ENCODE measurements around the gene ARID3C. TPM values are rescaled to one million over a fixed set of nuclear protein-coding genes. Genes with fewer than 3 reads are reported as not detected.
A peak's percentile ranks its signal among the peaks of the same experiment; 100 is the strongest.

Gene ARID3C
- total RNA-seq, 1 experiment from 2014 or later: not detected

GRCh38 chr9:34624475-34625185 is 4.2 kb downstream of the ARID3C start:
- no peaks in the 10 kb centered on the region for H3K4me1 ChIP-seq (replicated peaks; ENCODE audit: insufficient read depth)
- CTCF ChIA-PET: no interaction called here
- no peaks in the 10 kb centered on the region for H3K9me3 ChIP-seq (ENCODE audit: insufficient read depth, low read depth)
- intact Hi-C loops (cut with micrococcal nuclease; ENCODE audit: unreplicated experiment): no loop called here
- H3K79me2 ChIP-seq (ENCODE audit: low read depth): no peaks in the 10 kb centered on the region
- no peaks in the 10 kb centered on the region for H3K36me3 ChIP-seq (ENCODE audit: low read depth)
- no peaks in the 10 kb centered on the region for H3F3A ChIP-seq (ENCODE audit: insufficient read depth, low read depth)
- no peak overlapping the region for H3K27ac ChIP-seq
- BruUV-seq (replicated peaks): no TSS peak
- H4K20me1 ChIP-seq (ENCODE audit: insufficient read depth): no peaks in the 10 kb centered on the region
- H3K4me2 ChIP-seq: no peak overlapping the region
- no peak overlapping the region for H3K4me3 ChIP-seq
- TF ChIP-seq CTCF (conservative IDR thresholded peaks at IDR 0.05) (no peak), EZH2 (IDR thresholded peaks at IDR 0.05; ENCODE audit: low read depth) (no peak)
- H3K9me2 ChIP-seq (ENCODE audit: insufficient read depth): no peaks in the 10 kb centered on the region
- H3K27me3 ChIP-seq (ENCODE audit: insufficient read depth, low read depth): peaks cover 45% of the 10 kb centered on the region
- no peak overlapping the region for H2AFZ ChIP-seq
- POLR2A ChIA-PET (ENCODE audit: unreplicated experiment): no interaction called here
- no peak for DNase-seq

- Histone ChIP-seq H3K27me3 (ENCODE audit: insufficient read depth, low read depth) (peaks cover 39% of the 10 kb centered on the region), H4K20me1 (ENCODE audit: insufficient read depth) (no peaks in the 10 kb centered on the region), H2AFZ (no peak overlapping the region), H3K36me3 (ENCODE audit: low read depth) (no peaks in the 10 kb centered on the region), H3K79me2 (ENCODE audit: low read depth) (no peaks in the 10 kb centered on the region), H3K9me2 (ENCODE audit: insufficient read depth) (no peaks in the 10 kb centered on the region), H3K4me2 (no peak overlapping the region), H3K27ac (no peak overlapping the region), H3K4me1 (replicated peaks; ENCODE audit: insufficient read depth) (no peaks in the 10 kb centered on the region), H3F3A (ENCODE audit: insufficient read depth, low read depth) (no peaks in the 10 kb centered on the region), H3K9me3 (ENCODE audit: insufficient read depth, low read depth) (no peaks in the 10 kb centered on the region), H3K4me3 (no peak overlapping the region)
- TF ChIP-seq CTCF (conservative IDR thresholded peaks at IDR 0.05): no peak
- no peak for TF ChIP-seq EZH2 (IDR thresholded peaks at IDR 0.05; ENCODE audit: low read depth)
- ChIA-PET CTCF (no interaction called here), POLR2A (ENCODE audit: unreplicated experiment) (no interaction called here)
- no peak for DNase-seq
- BruUV-seq (replicated peaks): no TSS peak
- intact Hi-C loops (cut with micrococcal nuclease; ENCODE audit: unreplicated experiment): no loop called here
Measured at GRCh38 chr9:34623374-34624235, 5.3 kb downstream of the ARID3C start.

- Histone ChIP-seq H3K4me2 (peak within 1 kb of the TSS; percentile 93), H3K27me3 (ENCODE audit: insufficient read depth, low read depth) (peaks cover 8% of the 10 kb centered on the region; the same call in 1 of the 2 replicates), H3K79me2 (ENCODE audit: low read depth) (no peaks in the 10 kb centered on the region), H3K9me2 (ENCODE audit: insufficient read depth) (no peaks in the 10 kb centered on the region), H3K4me3 (peak within 1 kb of the TSS; percentile 89), H3K36me3 (ENCODE audit: low read depth) (no peaks in the 10 kb centered on the region), H3K9me3 (ENCODE audit: insufficient read depth, low read depth) (no peaks in the 10 kb centered on the region), H3F3A (ENCODE audit: insufficient read depth, low read depth) (no peaks in the 10 kb centered on the region), H2AFZ (peak within 1 kb of the TSS; percentile 91), H4K20me1 (ENCODE audit: insufficient read depth) (no peaks in the 10 kb centered on the region), H3K4me1 (replicated peaks; ENCODE audit: insufficient read depth) (no peaks in the 10 kb centered on the region), H3K27ac (no peak within 1 kb of the TSS)
- no TSS peak for BruUV-seq (replicated peaks)
- POLR2A ChIA-PET (ENCODE audit: unreplicated experiment): interaction anchor here (0.6 kb wide), 1 partner anchor 483 kb away, joined by 4 read pairs; the partner anchor contains the start of gene STOML2
- intact Hi-C loops (cut with micrococcal nuclease; ENCODE audit: unreplicated experiment): no loop called here
- DNase-seq: peak; percentile 68 to 82
- no peak for TF ChIP-seq CTCF (conservative IDR thresholded peaks at IDR 0.05)
- no peak for TF ChIP-seq EZH2 (IDR thresholded peaks at IDR 0.05; ENCODE audit: low read depth)
- CTCF ChIA-PET: no interaction called here
Measured at GRCh38 chr9:34620061-34620994, 8.5 kb downstream of the ARID3C start, which contains the start of gene DCTN3. TSS of gene DCTN3 (minus strand) at chr9:34620495. CDS start at chr9:34620464, 31 bp downstream.
